Measurements from ENCODE around the gene PLCB1.

GRCh38 chr20:8388707-8389106 lies 256.6 kb downstream of the PLCB1 start:
- no peak for TF ChIP-seq POLR2A (IDR thresholded peaks at IDR 0.05; ENCODE audit: low read depth, low read length)
- TF ChIP-seq, protein P1, sequence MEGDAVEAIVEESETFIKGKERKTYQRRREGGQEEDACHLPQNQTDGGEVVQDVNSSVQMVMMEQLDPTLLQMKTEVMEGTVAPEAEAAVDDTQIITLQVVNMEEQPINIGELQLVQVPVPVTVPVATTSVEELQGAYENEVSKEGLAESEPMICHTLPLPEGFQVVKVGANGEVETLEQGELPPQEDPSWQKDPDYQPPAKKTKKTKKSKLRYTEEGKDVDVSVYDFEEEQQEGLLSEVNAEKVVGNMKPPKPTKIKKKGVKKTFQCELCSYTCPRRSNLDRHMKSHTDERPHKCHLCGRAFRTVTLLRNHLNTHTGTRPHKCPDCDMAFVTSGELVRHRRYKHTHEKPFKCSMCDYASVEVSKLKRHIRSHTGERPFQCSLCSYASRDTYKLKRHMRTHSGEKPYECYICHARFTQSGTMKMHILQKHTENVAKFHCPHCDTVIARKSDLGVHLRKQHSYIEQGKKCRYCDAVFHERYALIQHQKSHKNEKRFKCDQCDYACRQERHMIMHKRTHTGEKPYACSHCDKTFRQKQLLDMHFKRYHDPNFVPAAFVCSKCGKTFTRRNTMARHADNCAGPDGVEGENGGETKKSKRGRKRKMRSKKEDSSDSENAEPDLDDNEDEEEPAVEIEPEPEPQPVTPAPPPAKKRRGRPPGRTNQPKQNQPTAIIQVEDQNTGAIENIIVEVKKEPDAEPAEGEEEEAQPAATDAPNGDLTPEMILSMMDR (IDR thresholded peaks at IDR 0.05; ENCODE audit: extremely low read depth in 1 of 2, insufficient read depth in 1 of 2, low read depth in 1 of 2, low read length in 2 of 2): no peak
- TF ChIP-seq POLR2AphosphoS5 (IDR thresholded peaks at IDR 0.05; ENCODE audit: insufficient read depth, low read depth, low read length): no peak
- no peak for TF ChIP-seq EZH2 (IDR thresholded peaks at IDR 0.05; ENCODE audit: borderline replicate concordance, low read depth, low read length, severe bottlenecking)
- TF ChIP-seq JUN (IDR thresholded peaks at IDR 0.05; ENCODE audit: borderline replicate concordance, insufficient read depth, insufficient read length, low read depth): no peak
- TF ChIP-seq, protein P2, sequence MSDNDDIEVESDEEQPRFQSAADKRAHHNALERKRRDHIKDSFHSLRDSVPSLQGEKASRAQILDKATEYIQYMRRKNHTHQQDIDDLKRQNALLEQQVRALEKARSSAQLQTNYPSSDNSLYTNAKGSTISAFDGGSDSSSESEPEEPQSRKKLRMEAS (IDR thresholded peaks at IDR 0.05; ENCODE audit: insufficient read depth, insufficient read length): no peak
- no peak for TF ChIP-seq MYC (IDR thresholded peaks at IDR 0.05; ENCODE audit: low read depth, low read length)
- no peak for TF ChIP-seq FOS (IDR thresholded peaks at IDR 0.05; ENCODE audit: borderline replicate concordance, insufficient read depth, low read length)
